Smooth muscle cell (in vitro differentiated cells): ENCODE measurements around the gene DOCK10. TPM values are rescaled to one million over a fixed set of nuclear protein-coding genes. Genes with fewer than 3 reads are reported as not detected.

ENCODE experiments used
- DNase-seq: peaks from one replicate; lab custom pipeline; 2025; ENCODE audit not compliant: unreplicated experiment; lab: John Stamatoyannopoulos, UW
- H2AFZ ChIP-seq: fragments of 200-600 bp; sonication (generic); 2 replicates; pipeline ENCODE4 v1.6.0; 2016; ENCODE audit warnings: antibody characterized with exemption, low read depth, mild to moderate bottlenecking
- H3F3A ChIP-seq: fragments of 200-600 bp; sonication (generic); 2 replicates; pipeline ENCODE4 v1.6.0; 2017; ENCODE audit warnings: antibody characterized with exemption, low read depth
- H3K27ac ChIP-seq: fragments of 200-600 bp; sonication (generic); 2 replicates; pipeline ENCODE4 v1.5.1; 2016; ENCODE audit warnings: low read depth, mild to moderate bottlenecking
- H3K27me3 ChIP-seq: fragments of 200-600 bp; sonication (generic); 2 replicates; pipeline ENCODE4 v1.6.1; 2016; ENCODE audit warnings: low read depth, mild to moderate bottlenecking
- H3K36me3 ChIP-seq: fragments of 200-600 bp; sonication (generic); 2 replicates; pipeline ENCODE4 v1.5.1; 2016; ENCODE audit warnings: low read depth
- H3K4me1 ChIP-seq: fragments of 200-600 bp; sonication (generic); 2 replicates; pipeline ENCODE4 v1.5.1; 2016; ENCODE audit warnings: low read depth
- H3K4me2 ChIP-seq: fragments of 200-600 bp; sonication (generic); 2 replicates; pipeline ENCODE4 v1.6.0; 2016; ENCODE audit warnings: mild to moderate bottlenecking
- H3K4me3 ChIP-seq: fragments of 200-600 bp; sonication (generic); 2 replicates; pipeline ENCODE4 v1.5.1; 2016; ENCODE audit warnings: mild to moderate bottlenecking
- H3K79me2 ChIP-seq: fragments of 200-600 bp; sonication (generic); 2 replicates; pipeline ENCODE4 v1.6.0; 2016; ENCODE audit warnings: low read depth, mild to moderate bottlenecking
- H3K9ac ChIP-seq: fragments of 200-600 bp; sonication (generic); 2 replicates; pipeline ENCODE4 v1.6.0; 2016; ENCODE audit warnings: low read depth
- H3K9me3 ChIP-seq: fragments of 200-600 bp; sonication (generic); replicated peaks from 2 replicates; pipeline ENCODE4 v1.5.1; 2016; ENCODE audit warnings: low read depth
- H4K20me1 ChIP-seq: fragments of 200-600 bp; sonication (generic); 2 replicates; pipeline ENCODE4 v1.6.0; 2016; ENCODE audit warnings: low read depth
- WGBS: methylation state at CpG from one replicate; pipeline ENCODE4 v1.1.7; 2016; ENCODE audit warnings: low lambda C conversion rate; 5-methylcytosine and 5-hydroxymethylcytosine counted together
- polyA plus RNA-seq: library from polyadenylated mRNA; unstranded; fragments of >200 nt; fragmentation: Nextera tagmentation; extraction: Ambion mirVana; gene quantifications from 2 replicates; pipeline ENCODE4 v1.2.1, GENCODE V29; 2016
- total RNA-seq: library from RNA; depleted of rRNA; stranded (reverse); fragments of >200 nt; gene quantifications from 2 replicates; pipeline ENCODE4 v1.2.3, GENCODE V29; 2014
- TF ChIP-seq, protein P1 (sequence below): fragments of 200-600 bp; sonication (generic); IDR thresholded peaks from 2 replicates; pipeline ENCODE4 v1.5.1; 2017; ENCODE audit warnings: borderline replicate concordance, mild to moderate bottlenecking, antibody characterized with exemption; ENCODE audit not compliant: insufficient read depth, poor library complexity, severe bottlenecking

Gene DOCK10
- total and polyA plus RNA-seq, 2 experiments from 2014 or later: 0.04 TPM; not detected in 1

DNA sequence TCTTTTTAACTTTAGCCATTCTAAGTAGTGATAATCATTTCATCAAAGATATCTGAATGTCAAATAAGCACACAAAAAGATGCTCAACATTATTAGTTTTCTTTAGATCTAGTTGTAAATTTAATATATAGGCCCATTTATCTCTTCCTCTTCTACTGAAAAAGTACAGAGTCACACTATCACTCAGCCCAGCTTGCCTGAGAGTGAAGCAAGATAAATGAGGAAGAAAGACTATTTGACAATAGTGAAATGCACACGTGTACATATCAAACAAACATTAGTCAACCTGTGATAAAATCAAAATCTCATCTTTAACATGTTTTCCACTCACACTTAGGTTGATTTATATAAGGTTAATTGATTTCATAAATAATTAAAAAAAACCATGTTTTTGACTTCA lies 242.6 kb downstream of the DOCK10 start:
- no peak overlapping the region for H3K27ac ChIP-seq
- H3K4me3 ChIP-seq: no peak overlapping the region
- H3K4me2 ChIP-seq: no peak overlapping the region
- no peaks in the 10 kb centered on the region for H3K79me2 ChIP-seq
- H3K36me3 ChIP-seq: no peaks in the 10 kb centered on the region
- TF ChIP-seq, protein P1, sequence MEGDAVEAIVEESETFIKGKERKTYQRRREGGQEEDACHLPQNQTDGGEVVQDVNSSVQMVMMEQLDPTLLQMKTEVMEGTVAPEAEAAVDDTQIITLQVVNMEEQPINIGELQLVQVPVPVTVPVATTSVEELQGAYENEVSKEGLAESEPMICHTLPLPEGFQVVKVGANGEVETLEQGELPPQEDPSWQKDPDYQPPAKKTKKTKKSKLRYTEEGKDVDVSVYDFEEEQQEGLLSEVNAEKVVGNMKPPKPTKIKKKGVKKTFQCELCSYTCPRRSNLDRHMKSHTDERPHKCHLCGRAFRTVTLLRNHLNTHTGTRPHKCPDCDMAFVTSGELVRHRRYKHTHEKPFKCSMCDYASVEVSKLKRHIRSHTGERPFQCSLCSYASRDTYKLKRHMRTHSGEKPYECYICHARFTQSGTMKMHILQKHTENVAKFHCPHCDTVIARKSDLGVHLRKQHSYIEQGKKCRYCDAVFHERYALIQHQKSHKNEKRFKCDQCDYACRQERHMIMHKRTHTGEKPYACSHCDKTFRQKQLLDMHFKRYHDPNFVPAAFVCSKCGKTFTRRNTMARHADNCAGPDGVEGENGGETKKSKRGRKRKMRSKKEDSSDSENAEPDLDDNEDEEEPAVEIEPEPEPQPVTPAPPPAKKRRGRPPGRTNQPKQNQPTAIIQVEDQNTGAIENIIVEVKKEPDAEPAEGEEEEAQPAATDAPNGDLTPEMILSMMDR: no peak
- DNase-seq: no peak
- no peak overlapping the region for H3K9ac ChIP-seq
- 74% methylated on average over 1 of the region's 1 CpG for WGBS
- H2AFZ ChIP-seq: no peak overlapping the region
- H3K9me3 ChIP-seq: no peaks in the 10 kb centered on the region
- H3K4me1 ChIP-seq: no peaks in the 10 kb centered on the region
- H3K27me3 ChIP-seq: no peaks in the 10 kb centered on the region
- no peaks in the 10 kb centered on the region for H3F3A ChIP-seq
- no peaks in the 10 kb centered on the region for H4K20me1 ChIP-seq

DNA sequence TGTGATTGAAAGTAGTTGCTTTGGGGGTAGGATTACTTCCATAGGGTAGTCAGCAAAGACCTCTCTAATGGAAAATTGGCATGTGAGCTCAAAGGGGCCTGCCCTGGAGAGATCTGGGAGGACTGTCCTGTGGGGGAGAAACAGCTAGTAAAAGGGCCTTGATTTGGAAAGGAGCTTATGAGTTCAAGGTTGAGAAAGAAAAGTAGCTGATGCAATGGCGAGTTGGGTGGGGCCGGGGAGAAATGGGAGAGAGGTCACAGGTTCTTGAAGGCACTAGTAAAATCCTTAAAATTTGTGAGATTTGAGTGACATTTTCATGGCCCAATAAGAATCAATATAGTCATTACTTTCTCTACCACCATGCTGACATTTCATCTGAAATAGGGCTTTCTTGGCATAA lies 244.1 kb downstream of the DOCK10 start:
- Histone ChIP-seq H4K20me1 (no peaks in the 10 kb centered on the region), H3K4me2 (no peak overlapping the region), H3K36me3 (no peaks in the 10 kb centered on the region), H3K4me1 (no peaks in the 10 kb centered on the region), H3K4me3 (no peak overlapping the region), H3F3A (peaks cover 3% of the 10 kb centered on the region), H2AFZ (no peak overlapping the region), H3K9me3 (no peaks in the 10 kb centered on the region), H3K27me3 (no peaks in the 10 kb centered on the region), H3K79me2 (no peaks in the 10 kb centered on the region), H3K9ac (no peak overlapping the region), H3K27ac (no peak overlapping the region)
- no peak for DNase-seq
- 85% methylated on average over 2 of the region's 2 CpGs for WGBS
- TF ChIP-seq, protein P1: no peak

DNA sequence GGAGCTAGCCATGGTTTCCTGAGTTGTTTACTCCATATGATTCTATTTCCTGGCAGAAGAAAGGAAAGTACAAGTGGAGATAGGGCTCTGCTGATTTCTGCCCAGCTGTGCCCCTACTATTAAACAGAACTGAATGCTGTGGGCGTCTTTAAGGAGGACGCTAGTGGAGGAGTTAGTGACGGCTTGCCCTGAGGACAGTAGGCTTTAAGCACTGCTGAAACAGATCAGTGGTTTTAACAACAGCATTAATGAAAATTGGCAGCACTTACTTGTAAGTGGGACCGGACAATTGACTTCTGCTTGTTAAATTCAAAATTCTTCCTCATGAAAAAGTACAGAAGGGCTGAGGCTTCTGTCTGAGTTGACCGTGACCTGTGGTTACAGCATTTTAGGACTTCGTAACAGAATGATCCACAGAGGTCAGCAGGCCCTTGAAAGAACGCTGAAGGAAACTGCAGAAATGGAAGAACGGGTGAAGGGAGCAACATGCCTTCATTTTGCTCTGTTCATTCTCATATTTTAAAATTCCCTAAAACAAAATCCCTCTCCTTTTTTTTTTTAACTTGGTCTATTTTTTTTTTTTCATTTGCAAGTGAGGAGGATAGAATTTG lies 245.5 kb downstream of the DOCK10 start:
- Histone ChIP-seq H3K9me3 (no peaks in the 10 kb centered on the region), H3K79me2 (no peaks in the 10 kb centered on the region), H3K27ac (no peak overlapping the region), H3F3A (peaks cover 3% of the 10 kb centered on the region), H2AFZ (peak overlapping the region; percentile 65), H3K36me3 (no peaks in the 10 kb centered on the region), H3K27me3 (no peaks in the 10 kb centered on the region), H3K4me3 (no peak overlapping the region), H3K4me2 (peak overlapping the region; percentile 22), H4K20me1 (no peaks in the 10 kb centered on the region), H3K9ac (no peak overlapping the region), H3K4me1 (no peaks in the 10 kb centered on the region)
- TF ChIP-seq, protein P1: no peak
- WGBS: 47% methylated on average over 8 of the region's 8 CpGs
- no peak for DNase-seq

DNA sequence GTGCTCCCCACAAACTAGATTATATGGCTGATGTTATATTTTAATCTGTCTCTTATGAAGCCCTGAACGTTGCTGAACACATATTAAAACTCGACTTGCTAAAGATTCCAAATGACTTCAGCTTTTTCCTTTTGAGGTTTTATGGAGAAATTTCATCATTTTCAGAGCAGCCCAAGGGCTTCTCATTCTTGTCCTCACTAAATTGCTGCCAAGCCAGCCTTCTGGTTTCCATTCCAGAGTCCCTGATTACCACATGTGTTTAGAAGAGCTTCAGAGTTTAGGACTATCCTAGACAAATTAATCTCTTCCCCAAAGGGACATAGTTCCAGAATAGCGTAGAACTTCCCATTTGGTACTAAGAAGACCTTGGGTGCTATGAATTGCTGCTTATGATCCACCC lies 248.3 kb downstream of the DOCK10 start:
- Histone ChIP-seq H3K27ac (no peak overlapping the region), H3K36me3 (no peaks in the 10 kb centered on the region), H3F3A (peaks cover 3% of the 10 kb centered on the region), H3K27me3 (no peaks in the 10 kb centered on the region), H3K79me2 (no peaks in the 10 kb centered on the region), H2AFZ (no peak overlapping the region), H3K4me1 (no peaks in the 10 kb centered on the region), H3K4me3 (no peak overlapping the region), H3K9me3 (no peaks in the 10 kb centered on the region), H4K20me1 (no peaks in the 10 kb centered on the region), H3K4me2 (no peak overlapping the region), H3K9ac (no peak overlapping the region)
- WGBS: 43% methylated on average over 3 of the region's 3 CpGs
- TF ChIP-seq, protein P1: no peak
- DNase-seq: no peak
